ENCODE results near the gene CCN6. TPM values are rescaled to one million over a fixed set of nuclear protein-coding genes. Genes with fewer than 3 reads are reported as not detected.
"Not testable (repeated sequence)": the region's sequence is repeated elsewhere in the genome, so short reads cannot be mapped to it uniquely, and the experiment has no call there.

The CCN6 gene
- polyA plus RNA-seq, 1 donor from 2014 or later = not detected

DNA sequence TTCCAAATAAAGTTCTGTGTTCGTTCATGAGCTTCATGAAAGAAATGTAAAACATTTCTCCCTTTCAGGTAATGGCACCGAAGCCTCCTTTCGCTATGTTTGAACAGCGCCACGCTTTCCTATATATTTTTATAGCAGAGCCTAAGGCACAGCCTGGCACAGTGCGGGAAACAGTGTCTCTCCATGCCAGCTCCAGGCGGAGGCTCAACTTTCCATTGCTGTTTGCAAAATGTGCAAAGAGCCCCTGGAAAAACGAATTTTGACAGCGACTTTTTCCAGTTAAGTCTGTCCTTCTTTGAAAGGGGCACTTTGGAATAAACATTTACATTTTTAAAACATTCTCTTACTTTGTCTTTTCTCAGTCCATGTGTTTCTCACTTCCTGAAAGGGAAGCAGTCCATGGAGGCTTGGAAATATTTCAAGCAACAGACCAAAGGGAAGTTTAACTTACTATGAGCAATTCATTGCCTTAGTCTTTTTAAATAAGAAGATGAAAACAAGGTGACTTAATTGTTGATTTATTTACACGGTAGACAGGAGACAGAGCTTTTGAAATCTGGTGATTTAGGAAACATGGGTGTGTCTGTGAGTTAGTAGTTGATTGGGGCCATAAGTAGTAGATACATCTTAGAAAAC lies 769 bp downstream of the CCN6 start:
- Mint-ChIP-seq H3K9me3 (peaks cover 0 to 1% (median 0%) of the 10 kb centered on the region in 3 donors), H3K27ac (no peak overlapping the region), H3K27me3 (no peaks in the 10 kb centered on the region), H3K4me3 (no peak overlapping the region), H3K36me3 (peaks cover 5% of the 10 kb centered on the region), H3K4me1 (no peaks in the 10 kb centered on the region)

DNA sequence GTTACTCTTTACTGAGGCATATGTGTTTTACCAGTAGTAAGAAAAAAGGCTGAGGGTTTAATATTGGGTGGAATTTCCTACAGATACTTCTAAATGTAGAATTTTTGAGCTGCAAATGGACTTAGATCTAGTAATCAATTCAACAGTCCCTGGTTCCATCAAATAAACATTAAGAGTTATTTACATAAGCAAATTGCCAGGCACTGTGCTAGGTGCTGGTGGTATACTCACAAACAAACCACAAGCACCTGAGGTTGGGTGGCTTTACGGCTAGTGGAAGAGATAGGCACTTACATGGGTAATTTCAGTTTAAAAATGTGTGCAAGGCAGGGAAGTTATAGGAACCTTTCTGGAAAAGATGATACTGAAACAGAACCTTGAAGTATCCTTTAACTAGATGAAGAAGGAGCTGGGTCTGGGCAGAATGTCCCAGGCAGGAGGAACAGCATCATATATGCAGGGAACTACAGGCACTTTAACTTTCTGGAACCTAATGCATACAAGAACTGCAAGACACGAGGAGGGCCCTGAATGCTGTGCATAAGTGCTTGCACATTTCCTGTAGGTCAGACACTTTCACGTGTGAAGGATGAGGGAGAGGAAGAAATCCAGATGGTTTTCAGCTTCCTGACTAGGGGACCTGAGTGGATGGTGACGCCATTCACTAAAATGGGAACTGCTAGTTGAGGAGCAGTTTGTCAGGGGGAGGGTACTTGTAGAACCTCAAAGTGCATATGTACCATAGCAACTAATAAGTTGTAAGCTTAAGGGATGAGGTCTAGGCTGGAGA lies 4.5 kb downstream of the CCN6 start:
- H3K9me3 Mint-ChIP-seq = no peaks in the 10 kb centered on the region
- H3K36me3 Mint-ChIP-seq = no peaks in the 10 kb centered on the region
- H3K4me1 Mint-ChIP-seq = no peaks in the 10 kb centered on the region
- no peak overlapping the region for H3K4me3 Mint-ChIP-seq
- no peak overlapping the region for H3K27ac Mint-ChIP-seq
- H3K27me3 Mint-ChIP-seq = peaks cover 2% of the 10 kb centered on the region

DNA sequence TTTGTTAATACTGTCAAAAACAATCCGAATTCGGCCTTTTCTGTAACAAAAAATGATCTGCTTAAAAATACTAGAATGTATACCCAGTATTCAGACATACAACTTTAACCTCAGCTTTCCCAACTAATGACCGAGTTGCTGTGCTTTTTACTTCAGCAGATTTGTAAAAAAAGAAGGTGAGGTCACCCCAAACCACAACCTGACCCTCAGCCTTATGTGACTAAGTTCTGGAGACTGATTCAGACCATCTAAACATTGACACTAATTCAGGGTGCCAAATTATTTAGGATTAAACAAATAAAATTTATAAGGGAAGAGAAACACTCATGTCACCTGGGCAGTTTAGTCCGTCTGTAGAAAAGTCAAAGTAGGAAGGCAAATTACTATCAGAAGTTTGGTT lies 7.7 kb downstream of the CCN6 start:
- Mint-ChIP-seq H3K4me3 (peak overlapping the region in 1 of 4 donors; percentile 13), H3K36me3 (no peaks in the 10 kb centered on the region), H3K27me3 (peaks cover 2% of the 10 kb centered on the region), H3K9me3 (no peaks in the 10 kb centered on the region), H3K27ac (no peak overlapping the region), H3K4me1 (no peaks in the 10 kb centered on the region)

DNA sequence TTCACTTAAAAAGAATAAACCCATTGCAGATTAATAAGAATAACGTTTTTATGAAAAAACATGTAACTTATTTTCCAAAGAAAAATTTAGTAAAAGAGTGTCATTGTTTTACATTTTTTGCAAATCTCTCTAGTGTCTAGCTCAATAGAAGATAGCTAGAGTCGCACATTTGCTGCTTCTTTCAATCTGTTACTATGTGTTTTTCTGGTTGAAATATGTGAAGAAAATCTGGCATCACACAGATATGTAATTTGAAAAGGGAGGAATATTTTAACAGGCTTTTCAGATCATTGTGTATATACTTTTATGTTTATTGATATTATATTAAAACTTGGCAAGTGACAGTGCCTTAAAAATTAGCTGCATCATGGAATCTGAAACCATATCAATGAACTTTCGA lies 9.1 kb downstream of the CCN6 start:
- H3K4me1 Mint-ChIP-seq = no peaks in the 10 kb centered on the region
- no peaks in the 10 kb centered on the region for H3K9me3 Mint-ChIP-seq
- no peak overlapping the region for H3K4me3 Mint-ChIP-seq
- H3K27ac Mint-ChIP-seq = no peak overlapping the region
- H3K36me3 Mint-ChIP-seq = no peaks in the 10 kb centered on the region
- H3K27me3 Mint-ChIP-seq = peaks cover 2% of the 10 kb centered on the region

DNA sequence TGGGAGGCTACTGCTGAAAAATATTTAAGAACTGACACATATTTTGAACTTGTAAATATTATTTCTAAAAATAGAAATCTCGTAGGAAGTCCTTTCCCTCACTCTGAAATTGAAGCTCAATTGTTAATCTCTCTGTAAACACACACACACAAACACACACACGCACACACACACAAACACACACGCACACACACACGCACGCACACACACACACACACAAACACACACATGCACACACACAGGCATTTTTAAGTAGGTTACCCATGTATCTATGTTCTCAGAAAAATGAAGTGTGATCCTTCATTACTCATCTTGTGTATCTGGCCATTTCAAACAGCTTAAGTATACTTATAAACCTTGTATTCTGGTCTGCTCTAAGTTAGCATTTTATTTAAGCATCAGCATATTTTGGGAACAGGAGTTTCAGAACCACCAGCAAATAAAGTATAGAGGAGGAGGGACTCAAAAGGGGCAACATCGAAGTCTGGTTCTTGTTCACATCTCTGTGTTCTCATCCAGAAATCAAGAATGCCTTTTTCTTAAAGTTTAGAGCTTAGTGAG lies 11.6 kb downstream of the CCN6 start:
- Mint-ChIP-seq H3K36me3 (no peaks in the 10 kb centered on the region), H3K9me3 (no peaks in the 10 kb centered on the region), H3K27me3 (peaks cover 2% of the 10 kb centered on the region), H3K4me3 (no peak overlapping the region), H3K4me1 (no peaks in the 10 kb centered on the region), H3K27ac (no peak overlapping the region)

DNA sequence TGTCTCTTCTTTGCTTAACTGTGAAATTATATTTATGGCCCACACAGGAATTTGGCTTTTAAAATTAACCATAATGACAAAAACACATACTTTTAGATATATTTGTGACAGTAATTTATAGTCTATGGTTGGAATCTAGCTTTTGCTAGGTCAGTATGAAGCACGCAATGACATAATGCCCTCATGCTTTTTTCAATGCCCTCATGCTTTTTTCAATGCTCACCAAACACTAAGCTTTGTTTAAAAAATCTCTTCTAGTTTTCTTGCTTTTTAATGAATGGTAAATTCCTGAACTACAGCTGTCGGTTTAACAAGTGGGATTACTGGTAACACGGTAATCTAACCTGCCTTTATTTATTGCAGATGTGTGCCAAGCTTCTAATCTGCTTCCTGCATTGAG lies 12.7 kb downstream of the CCN6 start:
- Mint-ChIP-seq H3K4me3 (no peak overlapping the region), H3K4me1 (no peaks in the 10 kb centered on the region), H3K9me3 (no peaks in the 10 kb centered on the region), H3K27ac (no peak overlapping the region), H3K27me3 (peaks cover 2% of the 10 kb centered on the region), H3K36me3 (no peaks in the 10 kb centered on the region)

DNA sequence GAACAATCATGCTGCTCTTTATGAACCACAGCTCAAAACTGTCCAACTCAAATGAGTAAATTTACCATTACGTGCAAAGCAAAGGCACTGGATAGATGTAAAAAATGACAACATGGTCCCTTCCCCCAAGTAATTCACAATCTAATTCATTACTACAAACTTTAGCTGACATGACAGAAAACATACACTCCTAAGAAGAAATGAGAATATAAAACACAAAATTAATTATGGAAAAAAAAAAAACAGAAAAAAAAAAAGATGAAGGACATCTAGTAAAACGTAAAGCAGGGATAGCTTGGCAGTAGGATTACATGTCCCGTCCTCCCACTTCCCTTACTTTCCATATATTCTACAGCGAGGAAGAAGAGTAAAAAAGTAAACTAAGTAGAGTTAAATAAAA lies 27.7 kb downstream of the CCN6 start:
- H3K36me3 Mint-ChIP-seq = peaks cover 2% of the 10 kb centered on the region
- no peaks in the 10 kb centered on the region for H3K27me3 Mint-ChIP-seq
- H3K4me3 Mint-ChIP-seq = no peak overlapping the region
- no peak overlapping the region for H3K27ac Mint-ChIP-seq
- no peaks in the 10 kb centered on the region for H3K9me3 Mint-ChIP-seq
- H3K4me1 Mint-ChIP-seq = peaks cover 0 to 3% (median 2%) of the 10 kb centered on the region in 3 donors

DNA sequence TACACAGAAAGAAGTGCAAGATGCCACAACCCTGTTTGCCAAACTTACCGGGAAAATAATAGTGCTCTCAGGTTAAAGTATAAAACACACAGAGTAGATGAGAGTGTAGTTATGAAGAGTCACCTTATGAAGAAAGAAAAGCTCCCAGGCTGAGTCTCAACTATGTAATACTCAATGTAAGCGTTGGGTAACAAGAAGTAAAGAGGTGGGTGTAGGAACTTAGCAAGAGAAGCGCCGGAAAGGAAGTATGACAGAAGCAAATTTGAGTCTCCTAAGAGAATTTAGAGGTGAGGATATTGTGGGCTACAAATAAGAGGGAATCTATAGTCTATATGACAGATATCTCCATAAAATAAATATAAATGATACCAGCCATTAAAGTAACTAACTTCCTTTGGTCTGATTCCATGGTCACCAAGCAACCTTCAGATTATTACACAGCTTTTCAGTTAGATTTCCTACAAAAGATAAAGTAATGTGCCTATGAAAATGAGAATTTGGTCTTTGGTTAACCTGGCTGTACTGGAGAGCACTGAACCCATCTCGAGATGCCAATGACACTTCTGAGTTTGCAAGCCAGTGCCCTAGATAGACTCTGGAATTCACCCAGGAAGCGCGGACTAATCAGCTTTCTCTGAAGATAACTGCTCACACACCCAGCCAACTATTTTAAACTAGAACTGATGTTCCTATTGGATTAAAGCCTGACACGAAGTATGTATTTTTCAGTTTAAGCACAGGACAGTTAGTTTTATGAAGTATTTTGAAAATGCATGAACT lies 31.6 kb downstream of the CCN6 start:
- H3K36me3 Mint-ChIP-seq = no peaks in the 10 kb centered on the region
- peaks cover 4% of the 10 kb centered on the region for H3K27me3 Mint-ChIP-seq
- H3K4me3 Mint-ChIP-seq = peak overlapping the region in 2 of 4 donors; percentile 35 to 65
- H3K9me3 Mint-ChIP-seq = no peaks in the 10 kb centered on the region
- peaks cover 0 to 3% (median 2%) of the 10 kb centered on the region in 3 donors for H3K4me1 Mint-ChIP-seq
- peak overlapping the region in 1 of 3 donors; percentile 70 for H3K27ac Mint-ChIP-seq

DNA sequence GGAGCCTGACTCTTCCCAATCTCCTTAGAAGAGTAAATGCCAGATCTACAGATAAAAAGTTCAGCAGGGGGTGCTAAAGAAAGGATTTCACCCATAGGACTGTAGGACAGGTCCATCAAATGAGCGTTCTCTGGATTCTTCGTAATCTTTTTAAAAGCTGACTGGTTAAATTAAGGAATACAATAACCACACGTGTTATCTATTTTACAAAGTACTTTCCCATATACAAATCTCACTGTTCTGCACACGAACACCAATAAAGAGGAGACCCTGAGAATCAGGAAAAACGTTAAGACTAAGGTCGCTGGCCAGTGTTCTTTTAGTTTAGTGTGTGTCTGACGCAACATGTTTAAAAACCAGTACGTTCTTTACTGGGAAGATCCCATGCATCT lies 32.8 kb downstream of the CCN6 start:
- Mint-ChIP-seq H3K36me3 (no peaks in the 10 kb centered on the region), H3K4me3 (no peak overlapping the region), H3K4me1 (peaks cover 0 to 3% (median 2%) of the 10 kb centered on the region in 3 donors), H3K27me3 (peaks cover 4% of the 10 kb centered on the region), H3K9me3 (no peaks in the 10 kb centered on the region), H3K27ac (no peak overlapping the region)

DNA sequence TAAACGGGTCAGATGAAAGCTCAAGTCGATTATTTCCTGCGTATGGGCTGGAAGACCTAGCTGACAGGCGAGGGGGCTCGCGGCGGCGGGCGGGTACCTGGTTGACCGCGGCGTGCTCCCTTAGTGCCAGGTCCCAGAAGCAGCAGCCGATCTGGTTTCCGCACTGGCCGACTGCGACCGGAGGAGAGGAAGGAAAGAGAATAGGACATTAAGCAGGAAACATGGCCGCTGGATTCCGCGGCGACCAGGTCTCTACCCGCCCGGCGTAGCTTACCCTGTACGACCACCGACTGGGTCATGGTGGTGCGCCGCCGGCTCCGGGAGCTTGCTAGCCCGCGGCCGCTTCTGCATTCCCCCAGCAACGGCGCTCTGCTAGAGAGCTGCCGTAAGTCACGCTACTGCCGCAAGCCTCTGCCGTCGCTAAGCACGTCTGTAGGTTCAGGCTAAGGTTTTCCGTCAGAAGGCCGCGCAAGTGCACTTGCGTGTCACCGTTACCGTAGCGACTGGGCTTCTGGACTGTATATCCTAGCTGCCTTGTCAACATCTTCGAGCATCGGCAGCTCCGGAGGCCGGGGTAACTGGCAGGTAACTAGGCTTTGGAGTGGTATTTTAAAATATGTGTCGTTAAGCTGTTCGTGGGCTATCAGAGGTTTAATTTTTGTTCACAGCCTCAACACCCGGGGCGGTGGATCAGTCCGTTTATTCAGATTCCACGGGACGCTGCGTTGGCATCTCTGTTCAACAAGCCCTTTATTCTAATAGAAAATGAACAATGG lies 33.4 kb downstream of the CCN6 start, which contains the start of the genes FAM229B and TUBE1:
FAM229B (plus strand) TSS at position 456 of the 776 bp plus-strand sequence. CDS start 11,693 bp downstream, outside the sequence.
TUBE1 (minus strand) TSS at position 347 of the 776 bp plus-strand sequence; CDS start at position 299, 48 bp downstream.
- peaks cover 4% of the 10 kb centered on the region for H3K27me3 Mint-ChIP-seq
- H3K27ac Mint-ChIP-seq = no peak within 1 kb of the TSS
- H3K9me3 Mint-ChIP-seq = no peaks in the 10 kb centered on the region
- no peak within 1 kb of the TSS for H3K4me3 Mint-ChIP-seq
- peaks cover 0 to 3% (median 2%) of the 10 kb centered on the region in 3 donors for H3K4me1 Mint-ChIP-seq
- H3K36me3 Mint-ChIP-seq = no peaks in the 10 kb centered on the region

DNA sequence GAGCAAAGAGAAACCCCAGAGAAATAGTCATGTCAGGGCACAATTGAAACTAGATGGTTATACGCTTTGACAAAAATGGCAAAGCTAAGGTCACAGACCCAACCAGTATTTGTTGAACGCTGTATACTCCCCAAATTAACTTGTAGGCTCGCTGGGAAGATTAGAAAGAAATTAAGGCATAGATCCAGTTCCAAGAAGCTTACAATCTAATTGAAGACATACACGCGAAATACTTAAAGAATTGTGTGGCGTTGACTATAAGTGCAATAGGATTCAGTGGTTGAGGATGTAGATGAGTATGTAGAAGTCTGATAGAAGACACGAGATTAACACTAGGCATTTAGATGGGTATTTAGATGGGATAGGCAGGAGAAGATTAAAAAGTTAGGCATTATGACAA lies 34.0 kb downstream of the CCN6 start:
- H3K27ac Mint-ChIP-seq = no peak overlapping the region
- H3K9me3 Mint-ChIP-seq = no peaks in the 10 kb centered on the region
- H3K27me3 Mint-ChIP-seq = peaks cover 4% of the 10 kb centered on the region
- no peak overlapping the region for H3K4me3 Mint-ChIP-seq
- H3K4me1 Mint-ChIP-seq = peaks cover 0 to 3% (median 2%) of the 10 kb centered on the region in 3 donors
- H3K36me3 Mint-ChIP-seq = no peaks in the 10 kb centered on the region

DNA sequence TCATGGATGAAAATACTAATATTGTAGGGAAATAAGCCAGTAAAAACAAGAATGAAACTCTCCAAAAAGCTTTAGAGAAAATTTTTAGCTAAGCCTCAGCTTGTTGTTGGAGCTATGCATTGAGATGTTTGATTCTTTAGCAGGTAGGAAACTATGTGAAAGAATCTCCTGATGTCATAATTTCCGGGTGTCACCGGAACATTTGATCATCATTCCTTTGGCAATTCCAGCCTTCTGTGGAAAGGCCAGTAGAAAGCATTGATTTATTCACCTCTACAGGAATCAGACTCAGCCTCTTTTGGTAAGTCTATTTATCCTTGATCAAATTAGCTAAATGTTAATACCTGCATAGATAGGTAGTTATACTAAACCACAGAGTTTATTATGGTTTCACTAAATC lies 43.0 kb downstream of the CCN6 start:
- Mint-ChIP-seq H3K9me3 (no peaks in the 10 kb centered on the region), H3K4me3 (no peak overlapping the region), H3K27ac (no peak overlapping the region), H3K36me3 (peaks cover 3% of the 10 kb centered on the region), H3K27me3 (peaks cover 7% of the 10 kb centered on the region), H3K4me1 (no peaks in the 10 kb centered on the region)

DNA sequence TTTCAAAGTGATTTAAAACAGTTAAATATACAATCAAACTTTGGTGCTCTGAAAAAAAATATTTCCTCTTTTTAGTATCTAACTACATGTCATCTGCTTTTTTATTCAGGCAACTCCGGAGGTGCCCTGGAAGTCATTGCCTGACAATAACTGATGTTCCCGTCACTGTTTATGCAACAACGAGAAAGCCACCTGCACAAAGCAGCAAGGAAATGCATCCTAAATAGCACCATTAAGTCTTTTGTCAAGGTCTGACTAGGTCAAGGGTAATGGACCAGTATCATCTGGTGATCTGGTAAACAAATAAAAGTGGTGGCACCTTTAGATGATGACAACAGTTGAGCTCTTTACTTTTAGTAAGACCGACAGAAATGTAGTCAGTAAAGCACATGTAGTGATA lies 46.7 kb downstream of the CCN6 start:
- no peak overlapping the region for H3K4me3 Mint-ChIP-seq
- no peak overlapping the region for H3K27ac Mint-ChIP-seq
- no peaks in the 10 kb centered on the region for H3K4me1 Mint-ChIP-seq
- H3K27me3 Mint-ChIP-seq = peaks cover 2% of the 10 kb centered on the region
- H3K36me3 Mint-ChIP-seq = peaks cover 6% of the 10 kb centered on the region
- peaks cover 0 to 5% (median 4%) of the 10 kb centered on the region in 3 donors for H3K9me3 Mint-ChIP-seq

DNA sequence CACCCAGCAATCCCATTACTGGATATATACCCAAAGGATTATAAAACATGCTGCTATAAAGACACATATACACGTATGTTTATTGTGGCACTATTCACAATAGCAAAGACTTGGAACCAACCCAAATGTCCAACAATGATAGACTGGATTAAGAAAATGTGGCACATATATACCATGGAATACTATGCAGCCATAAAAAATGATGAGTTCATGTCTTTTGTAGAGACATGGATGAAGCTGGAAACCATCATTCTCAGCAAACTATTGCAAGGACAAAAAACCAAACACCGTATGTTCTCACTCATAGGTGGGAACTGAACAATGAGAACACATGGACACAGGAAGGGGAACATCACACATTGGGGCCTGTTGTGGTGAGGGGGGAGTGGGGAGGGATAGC lies 52.1 kb downstream of the CCN6 start:
- H3K4me1 Mint-ChIP-seq, H3K4me3 Mint-ChIP-seq, H3K27ac Mint-ChIP-seq, H3K36me3 Mint-ChIP-seq, H3K27me3 Mint-ChIP-seq, H3K9me3 Mint-ChIP-seq: not testable (repeated sequence)
